GM19193 (cell line): Measurements from ENCODE around the gene DDX54.
A peak's percentile ranks its signal among the peaks of the same experiment; 100 is the strongest.

Source experiments
- POLR2A ChIP-seq: IDR thresholded peaks from 4 replicates; pipeline ENCODE4 v1.6.1; 2011; ENCODE audit not compliant: insufficient read depth, insufficient read length; ENCODE audit errors: extremely low read depth

The DDX54 gene, protein sequence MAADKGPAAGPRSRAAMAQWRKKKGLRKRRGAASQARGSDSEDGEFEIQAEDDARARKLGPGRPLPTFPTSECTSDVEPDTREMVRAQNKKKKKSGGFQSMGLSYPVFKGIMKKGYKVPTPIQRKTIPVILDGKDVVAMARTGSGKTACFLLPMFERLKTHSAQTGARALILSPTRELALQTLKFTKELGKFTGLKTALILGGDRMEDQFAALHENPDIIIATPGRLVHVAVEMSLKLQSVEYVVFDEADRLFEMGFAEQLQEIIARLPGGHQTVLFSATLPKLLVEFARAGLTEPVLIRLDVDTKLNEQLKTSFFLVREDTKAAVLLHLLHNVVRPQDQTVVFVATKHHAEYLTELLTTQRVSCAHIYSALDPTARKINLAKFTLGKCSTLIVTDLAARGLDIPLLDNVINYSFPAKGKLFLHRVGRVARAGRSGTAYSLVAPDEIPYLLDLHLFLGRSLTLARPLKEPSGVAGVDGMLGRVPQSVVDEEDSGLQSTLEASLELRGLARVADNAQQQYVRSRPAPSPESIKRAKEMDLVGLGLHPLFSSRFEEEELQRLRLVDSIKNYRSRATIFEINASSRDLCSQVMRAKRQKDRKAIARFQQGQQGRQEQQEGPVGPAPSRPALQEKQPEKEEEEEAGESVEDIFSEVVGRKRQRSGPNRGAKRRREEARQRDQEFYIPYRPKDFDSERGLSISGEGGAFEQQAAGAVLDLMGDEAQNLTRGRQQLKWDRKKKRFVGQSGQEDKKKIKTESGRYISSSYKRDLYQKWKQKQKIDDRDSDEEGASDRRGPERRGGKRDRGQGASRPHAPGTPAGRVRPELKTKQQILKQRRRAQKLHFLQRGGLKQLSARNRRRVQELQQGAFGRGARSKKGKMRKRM

DNA sequence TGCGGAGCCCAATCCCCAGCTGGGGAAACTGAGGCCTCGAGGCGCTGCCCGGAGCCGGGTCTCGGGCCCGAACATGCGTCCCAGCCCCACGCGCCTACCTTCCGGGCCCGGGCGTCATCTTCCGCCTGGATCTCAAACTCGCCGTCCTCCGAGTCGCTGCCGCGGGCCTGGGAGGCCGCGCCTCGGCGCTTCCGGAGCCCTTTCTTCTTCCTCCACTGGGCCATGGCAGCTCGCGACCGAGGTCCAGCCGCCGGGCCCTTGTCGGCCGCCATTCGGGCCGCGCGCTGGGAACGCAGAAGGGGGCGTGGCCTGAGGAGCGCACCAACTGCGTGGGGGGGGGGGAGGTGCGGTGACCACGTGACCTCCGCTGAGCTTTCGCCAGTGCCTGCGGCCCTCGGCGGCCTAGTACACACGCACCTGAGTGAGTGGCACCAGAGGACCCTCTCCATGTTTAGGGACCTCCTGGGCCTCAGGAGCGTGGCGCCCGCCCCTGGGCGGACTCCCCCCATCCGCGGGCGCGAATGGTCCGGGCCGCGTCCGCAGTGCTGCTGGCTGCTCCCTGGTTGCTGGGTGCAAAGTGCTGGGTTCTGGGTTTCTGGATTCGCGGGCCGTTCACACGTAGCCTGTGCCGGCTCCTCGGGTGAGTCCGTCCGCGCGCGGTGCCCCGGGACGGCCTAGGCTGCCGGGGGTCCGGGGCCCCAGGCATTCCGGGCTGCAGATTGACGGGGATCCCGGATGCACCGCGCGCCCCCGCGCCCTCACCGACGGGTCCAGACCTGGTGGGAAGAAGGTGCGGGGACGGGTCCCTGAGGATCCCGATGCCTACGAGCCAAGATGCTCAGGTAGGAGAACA is at the start of gene DDX54, which contains the start of gene RITA1:
Gene DDX54, minus strand, starts transcription at position 299 of the 853 bp plus-strand sequence. Its CDS starts 27 bp downstream, at position 272.
Gene RITA1, plus strand, starts transcription at position 542 of the 853 bp plus-strand sequence. CDS start 1,026 bp downstream, outside the sequence.
- TF ChIP-seq POLR2A, result peak; percentile 93

- no peak for TF ChIP-seq POLR2A
These were observed 49.2 kb upstream of the DDX54 start for GRCh38 chr12:113234483-113234882.

- TF ChIP-seq POLR2A, result no peak
These were observed 48.7 kb upstream of the DDX54 start for GRCh38 chr12:113233967-113234366.

DNA sequence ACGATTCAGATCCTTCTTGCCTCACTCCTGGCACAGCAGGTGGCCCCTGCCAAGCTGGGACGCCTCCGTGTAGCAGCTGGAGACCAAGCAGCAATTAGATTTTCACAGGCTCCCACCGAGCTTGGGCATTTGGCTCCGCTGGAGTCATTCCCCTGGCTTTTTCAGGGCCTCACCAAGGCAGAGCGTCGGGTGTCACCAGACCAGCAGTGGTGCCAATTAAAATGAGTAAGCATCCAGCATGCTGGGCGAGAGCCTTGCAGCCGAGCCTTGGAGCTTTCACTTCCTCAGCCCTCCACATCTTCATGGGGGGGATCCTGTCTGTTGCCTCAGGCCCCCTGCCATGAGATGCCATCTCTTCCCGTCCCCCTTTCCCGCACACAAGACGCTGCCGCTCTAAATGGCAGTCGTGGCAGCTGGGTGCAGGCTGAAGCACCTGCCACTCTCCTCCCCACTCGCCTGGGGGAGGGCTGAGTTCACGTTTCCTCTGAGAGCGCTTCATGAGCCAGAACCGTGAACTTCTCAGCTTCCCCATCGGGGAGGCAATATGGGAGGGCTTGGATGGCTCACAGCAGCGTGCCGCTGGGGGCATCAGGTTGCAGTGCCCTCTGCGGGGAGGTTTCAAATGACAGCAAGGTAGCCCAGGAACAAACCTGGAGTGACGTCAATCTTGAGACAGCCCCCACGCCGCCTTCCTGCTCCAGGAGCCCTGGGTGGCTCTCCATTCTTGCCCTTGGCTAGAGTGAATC is 47.7 kb upstream of the DDX54 start:
- peak; percentile 43 for TF ChIP-seq POLR2A

GRCh38 chr12:113232089-113232839 is 47.0 kb upstream of the DDX54 start:
- no peak for TF ChIP-seq POLR2A

GRCh38 chr12:113231235-113232088 is 46.2 kb upstream of the DDX54 start:
- TF ChIP-seq POLR2A, result no peak

DNA sequence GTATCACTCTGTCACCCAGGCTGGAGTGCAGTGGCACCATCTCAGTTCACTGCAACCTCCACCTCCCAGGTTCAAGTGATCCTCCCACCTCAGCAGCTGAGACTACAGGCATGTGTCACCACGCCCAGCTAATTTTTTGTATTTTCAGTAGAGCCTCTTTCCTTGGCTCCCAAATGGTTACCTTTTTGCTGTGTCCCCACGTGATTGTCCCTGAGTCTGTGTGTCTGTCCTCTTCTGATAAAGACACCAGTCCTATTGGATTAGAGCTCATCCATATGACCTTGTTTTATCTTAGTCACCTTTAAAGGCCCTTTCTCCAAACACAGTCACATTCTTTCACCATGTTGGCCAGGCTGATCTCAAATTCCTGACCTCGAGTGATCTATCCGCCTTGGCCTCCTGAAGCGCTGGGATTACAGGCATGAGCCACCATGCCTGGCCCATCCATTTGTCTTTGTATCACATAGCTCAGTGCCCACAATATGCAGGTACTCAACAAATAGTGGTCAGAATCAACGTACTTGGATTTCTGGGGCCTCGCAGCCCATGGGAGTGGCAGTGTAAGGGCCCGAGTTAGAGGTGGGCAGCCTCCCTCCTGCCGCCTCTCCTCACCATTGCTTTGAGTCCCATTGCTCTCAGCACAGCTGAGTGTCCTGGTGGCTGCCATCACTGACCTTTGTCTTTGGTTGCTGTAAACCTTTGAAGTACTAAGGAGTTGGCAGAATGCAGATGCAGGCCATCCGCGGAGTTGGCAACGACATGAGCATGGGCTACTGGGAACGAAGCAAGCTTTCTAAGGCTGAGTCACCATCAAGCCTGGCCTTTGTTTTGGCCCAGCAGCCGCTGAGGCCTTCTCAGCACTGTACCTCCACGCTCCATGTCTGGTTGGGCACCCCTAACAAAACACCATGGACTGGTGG is 45.3 kb upstream of the DDX54 start:
- no peak for TF ChIP-seq POLR2A

- TF ChIP-seq POLR2A, result no peak
These were observed 43.2 kb upstream of the DDX54 start for GRCh38 chr12:113228394-113229028.

- no peak for TF ChIP-seq POLR2A
These were observed 42.6 kb upstream of the DDX54 start for GRCh38 chr12:113227686-113228391.
